H54 (cell line): Measurements from ENCODE around the gene HLA-DPB1.

Experiments
- DNase-seq: peaks from one replicate; pipeline ENCODE4 v3.0.0; 2011; ENCODE audit warnings: low spot score, mixed read lengths; ENCODE audit not compliant: insufficient read length
- FAIRE-seq: peaks from 3 replicates; lab custom pipeline; 2011; peaks lifted over from hg19 to GRCh38; lab: Jason Lieb, UNC
- POLR2A ChIP-seq: IDR thresholded peaks from 2 replicates; pipeline ENCODE4 v1.6.1; 2011; ENCODE audit warnings: low read depth, mild to moderate bottlenecking, low read length

HLA-DPB1 gene

GRCh38 chr6:33104887-33105286 lies 29.1 kb downstream of the HLA-DPB1 start:
- TF ChIP-seq POLR2A = no peak
- DNase-seq (no peak), FAIRE-seq (no peak)

- no peak for DNase-seq
- TF ChIP-seq POLR2A = no peak
- no peak for FAIRE-seq
These were observed 29.6 kb downstream of the HLA-DPB1 start for GRCh38 chr6:33105386-33105785.

- DNase-seq (no peak), FAIRE-seq (no peak)
- no peak for TF ChIP-seq POLR2A
These were observed 30.4 kb downstream of the HLA-DPB1 start for GRCh38 chr6:33105916-33106871.

- TF ChIP-seq POLR2A = no peak
- FAIRE-seq = no peak
- no peak for DNase-seq
These were observed 31.9 kb downstream of the HLA-DPB1 start for GRCh38 chr6:33107641-33108040.

- no peak for DNase-seq
- no peak for FAIRE-seq
- no peak for TF ChIP-seq POLR2A
These were observed 32.5 kb downstream of the HLA-DPB1 start for GRCh38 chr6:33108307-33108706.

GRCh38 chr6:33112148-33112547 lies 36.4 kb downstream of the HLA-DPB1 start:
- TF ChIP-seq POLR2A = no peak
- DNase-seq (peak; percentile 50), FAIRE-seq (peak; percentile 30)

- no peak for FAIRE-seq
- no peak for TF ChIP-seq POLR2A
- DNase-seq = no peak
These were observed 38.0 kb downstream of the HLA-DPB1 start for GRCh38 chr6:33113755-33114154.

- FAIRE-seq (no peak), DNase-seq (no peak)
- TF ChIP-seq POLR2A = no peak
These were observed 38.6 kb downstream of the HLA-DPB1 start for GRCh38 chr6:33114406-33114805.

GRCh38 chr6:33116417-33116816 lies 40.6 kb downstream of the HLA-DPB1 start:
- no peak for FAIRE-seq
- no peak for DNase-seq
- TF ChIP-seq POLR2A = no peak

GRCh38 chr6:33116841-33117711 lies 41.3 kb downstream of the HLA-DPB1 start:
- FAIRE-seq (no peak), DNase-seq (no peak)
- TF ChIP-seq POLR2A = no peak

GRCh38 chr6:33117811-33118277 lies 42.1 kb downstream of the HLA-DPB1 start:
- DNase-seq (no peak), FAIRE-seq (no peak)
- TF ChIP-seq POLR2A = no peak

- FAIRE-seq (peak; percentile 85), DNase-seq (no peak)
- TF ChIP-seq POLR2A = no peak
These were observed 42.8 kb downstream of the HLA-DPB1 start for GRCh38 chr6:33118525-33119123.

GRCh38 chr6:33120001-33120400 lies 44.2 kb downstream of the HLA-DPB1 start:
- FAIRE-seq (no peak), DNase-seq (no peak)
- TF ChIP-seq POLR2A = no peak
